GM23338 (cell line): ENCODE measurements around the gene KLHL17. TPM values are rescaled to one million over a fixed set of nuclear protein-coding genes. Genes with fewer than 3 reads are reported as not detected.

Experiments used
- ATAC-seq: fragments of 200-7000 bp; cut with Tn5 transposase; 3 replicates; pipeline ENCODE4 v1.9.1; 2020
- DNase-seq: peaks from one replicate; pipeline ENCODE4 v3.0.0-alpha.2; 2015; ENCODE audit warnings: low spot score
- H2AFZ ChIP-seq: fragments of 200-600 bp; sonication (generic); 2 replicates; pipeline ENCODE4 v1.8.0; 2016; ENCODE audit warnings: antibody characterized with exemption, mild to moderate bottlenecking, moderate library complexity
- H3F3A ChIP-seq: fragments of 200-600 bp; sonication (generic); replicated peaks from 2 replicates; pipeline ENCODE4 v1.8.0; 2017; ENCODE audit warnings: antibody characterized with exemption, mixed run types, low read depth
- H3K27ac ChIP-seq: fragments of 200-600 bp; sonication (generic); 2 replicates; pipeline ENCODE4 v1.6.1; 2016; ENCODE audit warnings: low read depth
- H3K27me3 ChIP-seq: fragments of 200-600 bp; sonication (generic); 2 replicates; pipeline ENCODE4 v1.8.0; 2016; ENCODE audit warnings: mild to moderate bottlenecking, mixed run types, moderate library complexity; ENCODE audit not compliant: insufficient read depth
- H3K36me3 ChIP-seq: fragments of 200-600 bp; sonication (generic); 2 replicates; pipeline ENCODE4 v1.8.0; 2016; ENCODE audit warnings: mild to moderate bottlenecking; ENCODE audit not compliant: insufficient read depth
- H3K4me1 ChIP-seq: fragments of 200-600 bp; sonication (generic); 2 replicates; pipeline ENCODE4 v1.8.0; 2016; ENCODE audit warnings: mild to moderate bottlenecking, moderate library complexity; ENCODE audit not compliant: insufficient read depth
- H3K4me2 ChIP-seq: fragments of 200-600 bp; sonication (generic); 2 replicates; pipeline ENCODE4 v1.7.1; 2017; ENCODE audit warnings: mixed run types
- H3K4me3 ChIP-seq: fragments of 200-600 bp; sonication (generic); 2 replicates; pipeline ENCODE4 v1.6.1; 2016; ENCODE audit warnings: mixed run types
- H3K79me2 ChIP-seq: fragments of 200-600 bp; sonication (generic); replicated peaks from 2 replicates; pipeline ENCODE4 v1.8.0; 2017; ENCODE audit warnings: mild to moderate bottlenecking; ENCODE audit not compliant: insufficient read depth
- H3K9me2 ChIP-seq: fragments of 200-600 bp; sonication (generic); 2 replicates; pipeline ENCODE4 v1.8.0; 2017; ENCODE audit not compliant: insufficient read depth
- H4K20me1 ChIP-seq: fragments of 200-600 bp; sonication (generic); replicated peaks from 2 replicates; pipeline ENCODE4 v1.8.0; 2017; ENCODE audit warnings: mild to moderate bottlenecking; ENCODE audit not compliant: insufficient read depth
- H3K27ac Mint-ChIP-seq: 2 replicates; pipeline ENCODE4 v1.8.0; 2020; ENCODE audit warnings: inconsistent platforms, mild to moderate bottlenecking, moderate library complexity, mixed read lengths
- H3K27me3 Mint-ChIP-seq: 3 replicates; pipeline ENCODE4 v1.8.0; 2022; ENCODE audit warnings: low read depth, mild to moderate bottlenecking, moderate library complexity, mixed read lengths, inconsistent platforms; ENCODE audit not compliant: insufficient read depth, poor library complexity
- H3K36me3 Mint-ChIP-seq: 3 replicates; pipeline ENCODE4 v1.8.0; 2021; ENCODE audit warnings: low read depth, mild to moderate bottlenecking, inconsistent platforms, moderate library complexity, mixed read lengths
- H3K4me1 Mint-ChIP-seq: 3 replicates; pipeline ENCODE4 v1.8.0; 2020; ENCODE audit warnings: mild to moderate bottlenecking, inconsistent platforms, mixed read lengths
- H3K4me3 Mint-ChIP-seq: 3 replicates; pipeline ENCODE4 v1.8.0; 2021; ENCODE audit warnings: moderate library complexity, mild to moderate bottlenecking, inconsistent platforms, mixed read lengths
- H3K9me3 Mint-ChIP-seq: 3 replicates; pipeline ENCODE4 v1.8.0; 2020; ENCODE audit warnings: moderate library complexity, mild to moderate bottlenecking, inconsistent platforms, mixed read lengths
- EZH2 ChIP-seq: fragments of 200-600 bp; sonication (generic); IDR thresholded peaks from one replicate; pipeline ENCODE4 v1.8.0; 2017; ENCODE audit warnings: antibody characterized with exemption, mild to moderate bottlenecking, low read depth; ENCODE audit not compliant: unreplicated experiment
- EZH2phosphoT487 ChIP-seq: fragments of 200-600 bp; sonication (generic); IDR thresholded peaks from one replicate; pipeline ENCODE4 v1.8.1; 2018; ENCODE audit warnings: antibody characterized with exemption; ENCODE audit not compliant: unreplicated experiment
- STAT1 ChIP-seq: IDR thresholded peaks from one replicate; pipeline ENCODE4 v1.6.1; 2016; ENCODE audit warnings: antibody characterized with exemption; ENCODE audit not compliant: unreplicated experiment
- ZNF114 ChIP-seq: fragments of 250-450 bp; sonication (Bioruptor Pico); IDR thresholded peaks from 2 replicates; pipeline ENCODE4 v1.5.0; 2020; ENCODE audit warnings: mild to moderate bottlenecking, moderate library complexity
- ZNF331 ChIP-seq: fragments of 250-450 bp; sonication (Bioruptor Pico); IDR thresholded peaks from 2 replicates; pipeline ENCODE4 v1.5.0; 2020; ENCODE audit warnings: low read depth, mild to moderate bottlenecking, moderate library complexity
- polyA plus RNA-seq: library from polyadenylated mRNA; unstranded; fragments of >200 nt; fragmentation: Nextera tagmentation; extraction: Ambion mirVana; gene quantifications from 2 replicates; pipeline ENCODE4 v1.2.1, GENCODE V29; 2016
- total RNA-seq: library from RNA; depleted of rRNA; stranded (reverse); fragments of >200 nt; shearing (Covaris generic); gene quantifications from 2 replicates; pipeline ENCODE4 v1.2.3, GENCODE V29; 2014
- TF ChIP-seq, protein P1 (sequence below), 2 experiments: fragments of 200-600 bp in 1 of 2; sonication (generic) in 1 of 2; conservative IDR thresholded peaks; 2 replicates each; pipeline versions ENCODE4 v1.5.1 to v1.6.1; 2016 to 2017; ENCODE audit warnings: antibody characterized with exemption in 2 of 2, low read depth in 2 of 2, mild to moderate bottlenecking in 2 of 2, moderate library complexity in 1 of 2
- TF ChIP-seq, protein P2 (sequence below): IDR thresholded peaks from one replicate; pipeline ENCODE4 v1.6.1; 2018; ENCODE audit warnings: antibody characterized with exemption; ENCODE audit not compliant: unreplicated experiment

The KLHL17 gene
- total and polyA plus RNA-seq, 2 experiments from 2014 or later, result 16.5 to 37.1 TPM

DNA sequence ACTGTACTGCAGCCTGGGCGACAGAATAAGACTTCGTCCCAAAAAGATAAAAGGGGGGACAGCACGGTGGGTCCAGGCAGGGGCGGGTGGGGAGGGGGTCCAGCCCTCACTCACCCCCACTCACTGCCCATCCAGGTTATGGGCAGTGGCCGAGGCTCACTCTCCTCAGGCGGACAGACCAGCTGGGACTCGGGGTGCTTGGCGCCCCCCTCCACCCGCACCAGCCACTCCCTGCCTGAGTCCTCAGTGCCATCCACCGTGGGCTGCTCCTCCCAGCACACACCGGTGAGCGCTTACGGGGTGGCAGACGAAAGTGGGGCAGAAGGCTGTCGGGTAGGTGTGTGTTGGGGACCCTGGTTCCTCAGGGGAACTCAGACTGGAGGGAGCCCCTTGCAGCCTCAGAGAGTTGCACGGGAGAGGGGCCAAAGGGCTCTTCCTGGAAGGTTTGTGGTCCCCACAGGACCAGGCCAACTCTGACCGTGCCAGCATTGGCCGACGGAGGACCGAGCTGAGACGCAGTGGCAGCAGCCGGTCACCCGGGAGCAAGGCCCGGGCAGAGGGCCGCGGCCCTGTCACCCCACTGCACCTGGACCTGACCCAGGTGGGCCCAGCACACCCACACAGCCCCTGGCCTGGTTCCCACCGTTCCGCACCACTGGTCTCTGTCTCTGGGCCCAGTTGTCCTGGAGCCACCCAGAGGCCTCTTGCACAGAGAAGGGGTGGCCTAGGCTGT, 12.5 kb downstream of the KLHL17 start:
- Histone ChIP-seq H3K27ac (no peak overlapping the region), H3K36me3 (no peaks in the 10 kb centered on the region), H3F3A (peaks cover 7% of the 10 kb centered on the region), H3K4me3 (no peak overlapping the region), H3K9me2 (no peaks in the 10 kb centered on the region), H3K27me3 (peaks cover 25% of the 10 kb centered on the region; the same call in 1 of the 2 replicates), H3K4me1 (no peaks in the 10 kb centered on the region; the same call in 1 of the 2 replicates), H4K20me1 (0 out of 2 replicates have a peak, but pooled peaks cover 2% of the 10 kb centered on the region), H2AFZ (no peak overlapping the region), H3K79me2 (no peaks in the 10 kb centered on the region), H3K4me2 (no peak overlapping the region)
- TF ChIP-seq, protein P1, sequence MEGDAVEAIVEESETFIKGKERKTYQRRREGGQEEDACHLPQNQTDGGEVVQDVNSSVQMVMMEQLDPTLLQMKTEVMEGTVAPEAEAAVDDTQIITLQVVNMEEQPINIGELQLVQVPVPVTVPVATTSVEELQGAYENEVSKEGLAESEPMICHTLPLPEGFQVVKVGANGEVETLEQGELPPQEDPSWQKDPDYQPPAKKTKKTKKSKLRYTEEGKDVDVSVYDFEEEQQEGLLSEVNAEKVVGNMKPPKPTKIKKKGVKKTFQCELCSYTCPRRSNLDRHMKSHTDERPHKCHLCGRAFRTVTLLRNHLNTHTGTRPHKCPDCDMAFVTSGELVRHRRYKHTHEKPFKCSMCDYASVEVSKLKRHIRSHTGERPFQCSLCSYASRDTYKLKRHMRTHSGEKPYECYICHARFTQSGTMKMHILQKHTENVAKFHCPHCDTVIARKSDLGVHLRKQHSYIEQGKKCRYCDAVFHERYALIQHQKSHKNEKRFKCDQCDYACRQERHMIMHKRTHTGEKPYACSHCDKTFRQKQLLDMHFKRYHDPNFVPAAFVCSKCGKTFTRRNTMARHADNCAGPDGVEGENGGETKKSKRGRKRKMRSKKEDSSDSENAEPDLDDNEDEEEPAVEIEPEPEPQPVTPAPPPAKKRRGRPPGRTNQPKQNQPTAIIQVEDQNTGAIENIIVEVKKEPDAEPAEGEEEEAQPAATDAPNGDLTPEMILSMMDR (conservative IDR thresholded peaks at IDR 0.05; ENCODE audit: low read depth in 2 of 2), result no peak
- no peak for TF ChIP-seq STAT1
- no peak for TF ChIP-seq EZH2
- TF ChIP-seq ZNF114, result no peak
- no peak for TF ChIP-seq EZH2phosphoT487
- Mint-ChIP-seq H3K4me3 (no peak overlapping the region), H3K27ac (no peak overlapping the region), H3K9me3 (no peaks in the 10 kb centered on the region; the same call in 2 of the 3 replicates), H3K27me3 (peaks cover 33% of the 10 kb centered on the region), H3K4me1 (peaks cover 4% of the 10 kb centered on the region), H3K36me3 (no peaks in the 10 kb centered on the region)
- no peak for ATAC-seq
- DNase-seq, result no peak

DNA sequence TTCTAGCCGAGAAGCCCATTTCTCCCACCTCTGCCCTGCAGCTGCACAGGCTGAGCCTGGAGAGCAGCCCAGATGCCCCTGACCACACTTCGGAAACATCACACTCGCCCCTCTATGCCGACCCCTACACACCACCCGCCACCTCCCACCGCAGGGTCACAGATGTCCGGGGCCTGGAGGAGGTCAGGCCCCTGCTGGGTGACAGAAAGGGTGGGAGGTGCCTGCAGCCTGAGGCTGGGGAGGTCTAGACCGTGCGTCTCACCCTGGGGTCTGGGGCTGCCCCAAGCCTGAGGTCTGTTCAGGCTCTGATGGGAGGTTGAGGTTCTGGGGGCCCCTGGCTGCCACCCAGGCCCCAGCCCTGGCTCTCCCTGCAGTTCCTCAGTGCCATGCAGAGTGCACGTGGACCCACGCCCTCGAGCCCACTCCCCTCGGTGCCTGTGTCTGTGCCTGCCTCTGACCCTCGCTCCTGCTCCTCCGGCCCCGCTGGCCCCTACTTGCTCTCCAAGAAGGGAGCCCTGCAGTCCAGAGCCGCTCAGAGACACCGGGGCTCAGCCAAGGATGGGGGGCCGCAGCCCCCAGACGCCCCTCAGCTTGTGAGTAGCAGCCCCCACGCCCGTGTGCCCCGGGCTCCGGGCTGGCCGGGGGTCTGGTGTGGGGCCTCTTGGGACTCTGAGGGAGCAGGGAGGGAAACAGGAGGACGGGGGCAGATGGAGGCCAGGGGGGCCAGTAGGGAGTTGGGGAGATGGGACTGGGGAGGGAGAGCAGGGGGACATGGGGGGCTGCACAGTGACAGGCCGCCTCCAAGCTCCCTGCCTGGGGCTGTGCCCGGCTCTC, 13.3 kb downstream of the KLHL17 start:
- H3K4me3 Mint-ChIP-seq, result no peak overlapping the region
- H3K4me1 Mint-ChIP-seq, result peaks cover 4% of the 10 kb centered on the region
- Histone ChIP-seq H3K4me3 (no peak overlapping the region), H3K27me3 (peaks cover 17% of the 10 kb centered on the region; the same call in 1 of the 2 replicates), H3K27ac (no peak overlapping the region), H4K20me1 (0 out of 2 replicates have a peak, but pooled peaks cover 2% of the 10 kb centered on the region), H3K4me2 (no peak overlapping the region), H3K36me3 (no peaks in the 10 kb centered on the region), H3K9me2 (no peaks in the 10 kb centered on the region), H3K4me1 (no peaks in the 10 kb centered on the region; the same call in 1 of the 2 replicates), H3F3A (peaks cover 7% of the 10 kb centered on the region), H3K79me2 (no peaks in the 10 kb centered on the region), H2AFZ (no peak overlapping the region)
- peaks cover 5% of the 10 kb centered on the region for H3K36me3 Mint-ChIP-seq
- peaks cover 30% of the 10 kb centered on the region for H3K27me3 Mint-ChIP-seq
- H3K9me3 Mint-ChIP-seq, result peaks cover 5% of the 10 kb centered on the region
- ATAC-seq (no peak), DNase-seq (no peak)
- H3K27ac Mint-ChIP-seq, result no peak overlapping the region
- TF ChIP-seq, protein P2, sequence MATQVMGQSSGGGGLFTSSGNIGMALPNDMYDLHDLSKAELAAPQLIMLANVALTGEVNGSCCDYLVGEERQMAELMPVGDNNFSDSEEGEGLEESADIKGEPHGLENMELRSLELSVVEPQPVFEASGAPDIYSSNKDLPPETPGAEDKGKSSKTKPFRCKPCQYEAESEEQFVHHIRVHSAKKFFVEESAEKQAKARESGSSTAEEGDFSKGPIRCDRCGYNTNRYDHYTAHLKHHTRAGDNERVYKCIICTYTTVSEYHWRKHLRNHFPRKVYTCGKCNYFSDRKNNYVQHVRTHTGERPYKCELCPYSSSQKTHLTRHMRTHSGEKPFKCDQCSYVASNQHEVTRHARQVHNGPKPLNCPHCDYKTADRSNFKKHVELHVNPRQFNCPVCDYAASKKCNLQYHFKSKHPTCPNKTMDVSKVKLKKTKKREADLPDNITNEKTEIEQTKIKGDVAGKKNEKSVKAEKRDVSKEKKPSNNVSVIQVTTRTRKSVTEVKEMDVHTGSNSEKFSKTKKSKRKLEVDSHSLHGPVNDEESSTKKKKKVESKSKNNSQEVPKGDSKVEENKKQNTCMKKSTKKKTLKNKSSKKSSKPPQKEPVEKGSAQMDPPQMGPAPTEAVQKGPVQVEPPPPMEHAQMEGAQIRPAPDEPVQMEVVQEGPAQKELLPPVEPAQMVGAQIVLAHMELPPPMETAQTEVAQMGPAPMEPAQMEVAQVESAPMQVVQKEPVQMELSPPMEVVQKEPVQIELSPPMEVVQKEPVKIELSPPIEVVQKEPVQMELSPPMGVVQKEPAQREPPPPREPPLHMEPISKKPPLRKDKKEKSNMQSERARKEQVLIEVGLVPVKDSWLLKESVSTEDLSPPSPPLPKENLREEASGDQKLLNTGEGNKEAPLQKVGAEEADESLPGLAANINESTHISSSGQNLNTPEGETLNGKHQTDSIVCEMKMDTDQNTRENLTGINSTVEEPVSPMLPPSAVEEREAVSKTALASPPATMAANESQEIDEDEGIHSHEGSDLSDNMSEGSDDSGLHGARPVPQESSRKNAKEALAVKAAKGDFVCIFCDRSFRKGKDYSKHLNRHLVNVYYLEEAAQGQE, result no peak
- TF ChIP-seq ZNF331 (CRISPR knock-in tag), result no peak
- TF ChIP-seq EZH2phosphoT487, result no peak
- TF ChIP-seq ZNF114, result no peak
